HEK293 (cell line): ENCODE data around the gene NFKBIL1.

Source experiments
- CTCF ChIA-PET: fragments of 350-600 bp; formaldehyde crosslinking; extraction: SDS; loops from one replicate; lab custom pipeline; 2021; ENCODE audit warnings: antibody characterized with exemption; lab: Yijun Ruan, JAX
- POLR2A ChIA-PET: fragments of 300-600 bp; formaldehyde crosslinking; extraction: SDS; loops from one replicate; lab custom pipeline; 2020; ENCODE audit warnings: antibody characterized with exemption, inconsistent platforms; lab: Yijun Ruan, JAX
- H3K27ac ChIP-seq: fragments of 200-500 bp; sonication (Bioruptor generic); 2 replicates; pipeline ENCODE4 v1.5.1; 2014; ENCODE audit warnings: low read depth, low read length, control low read depth, inconsistent platforms; ENCODE audit errors: extremely low read depth
- H3K36me3 ChIP-seq, 2 experiments: fragments of 200-500 bp in 1 of 2; sonication (Bioruptor generic) in 1 of 2; 1 replicate in 1 of 2; 2 replicates in 1 of 2; pipeline ENCODE4 v1.5.1; 2014 to 2017; ENCODE audit warnings: inconsistent platforms in 2 of 2, low read length in 2 of 2; ENCODE audit not compliant: control insufficient read depth in 2 of 2, insufficient read depth in 1 of 2
- H3K4me1 ChIP-seq: fragments of 200-500 bp; sonication (Bioruptor generic); 2 replicates; pipeline ENCODE4 v1.5.1; 2014; ENCODE audit warnings: mild to moderate bottlenecking, low read length, inconsistent platforms; ENCODE audit not compliant: control insufficient read depth, insufficient read depth
- H3K4me3 ChIP-seq: 2 replicates; pipeline ENCODE4 v1.5.1; 2011; ENCODE audit warnings: low read depth, mild to moderate bottlenecking, control low read depth, low read length, moderate library complexity
- H3K9me3 ChIP-seq: fragments of 200-500 bp; sonication (Bioruptor generic); 2 replicates; pipeline ENCODE4 v1.5.1; 2014; ENCODE audit warnings: low read depth, low read length, inconsistent platforms; ENCODE audit not compliant: control insufficient read depth, insufficient read depth
- BCL11A ChIP-seq: fragments of 450-650 bp; formaldehyde crosslinking; IDR thresholded peaks from 2 replicates; pipeline ENCODE4 v1.5.1; 2016; ENCODE audit warnings: low read depth, missing biosample characterization, missing genetic modification characterization
- FEZF1 ChIP-seq: fragments of 450-650 bp; formaldehyde crosslinking; IDR thresholded peaks from 2 replicates; pipeline ENCODE4 v1.5.1; 2016; ENCODE audit warnings: missing biosample characterization, missing genetic modification characterization
- GLI2 ChIP-seq: fragments of 450-650 bp; formaldehyde crosslinking; IDR thresholded peaks from 2 replicates; pipeline ENCODE4; 2017; ENCODE audit warnings: missing biosample characterization, missing genetic modification characterization, low read depth, borderline replicate concordance
- GLIS2 ChIP-seq: fragments of 450-650 bp; formaldehyde crosslinking; IDR thresholded peaks from 2 replicates; pipeline ENCODE4 v1.5.1; 2016; ENCODE audit warnings: missing biosample characterization, missing genetic modification characterization
- IKZF3 ChIP-seq: fragments of 450-650 bp; IDR thresholded peaks from 2 replicates; pipeline ENCODE4 v1.5.0; 2018; ENCODE audit warnings: missing biosample characterization, mild to moderate bottlenecking, missing genetic modification characterization, moderate library complexity
- KLF1 ChIP-seq: fragments of 450-650 bp; formaldehyde crosslinking; IDR thresholded peaks from 2 replicates; pipeline ENCODE4 v1.5.1; 2016; ENCODE audit warnings: missing biosample characterization, missing genetic modification characterization
- KLF10 ChIP-seq: fragments of 450-650 bp; IDR thresholded peaks from 2 replicates; pipeline ENCODE4 v1.5.1; 2018; ENCODE audit warnings: missing biosample characterization, mild to moderate bottlenecking, missing genetic modification characterization
- MYNN ChIP-seq: fragments of 450-650 bp; formaldehyde crosslinking; IDR thresholded peaks from 2 replicates; pipeline ENCODE4 v1.5.1; 2016; ENCODE audit warnings: missing biosample characterization, missing genetic modification characterization, borderline replicate concordance
- PRDM1 ChIP-seq: fragments of 450-650 bp; formaldehyde crosslinking; IDR thresholded peaks from 2 replicates; pipeline ENCODE4; 2016; ENCODE audit warnings: missing biosample characterization, missing genetic modification characterization
- PRDM6 ChIP-seq: fragments of 450-650 bp; formaldehyde crosslinking; IDR thresholded peaks from 2 replicates; pipeline ENCODE4 v1.5.1; 2017; ENCODE audit warnings: missing biosample characterization, missing genetic modification characterization
- SETDB1 ChIP-seq: IDR thresholded peaks from one replicate; pipeline ENCODE4 v1.6.1; 2017; ENCODE audit warnings: mild to moderate bottlenecking, low read length, moderate library complexity, mixed read lengths; ENCODE audit not compliant: insufficient read length
- SP7 ChIP-seq: fragments of 450-650 bp; formaldehyde crosslinking; IDR thresholded peaks from 2 replicates; pipeline ENCODE4 v1.5.1; 2016; ENCODE audit warnings: missing biosample characterization, missing genetic modification characterization
- YY1 ChIP-seq: fragments of 450-650 bp; formaldehyde crosslinking; IDR thresholded peaks from 2 replicates; pipeline ENCODE4 v1.5.1; 2018; ENCODE audit warnings: missing biosample characterization, missing genetic modification characterization
- YY2 ChIP-seq: fragments of 450-650 bp; formaldehyde crosslinking; IDR thresholded peaks from 2 replicates; pipeline ENCODE4 v1.5.1; 2016; ENCODE audit warnings: missing biosample characterization, missing genetic modification characterization
- ZBTB20 ChIP-seq: fragments of 450-650 bp; formaldehyde crosslinking; IDR thresholded peaks from 2 replicates; pipeline ENCODE4 v1.5.1; 2016; ENCODE audit warnings: missing biosample characterization, missing genetic modification characterization
- ZBTB7A ChIP-seq: fragments of 450-650 bp; formaldehyde crosslinking; IDR thresholded peaks from 2 replicates; pipeline ENCODE4 v1.5.1; 2016; ENCODE audit warnings: low read depth, missing biosample characterization, missing genetic modification characterization
- ZEB2 ChIP-seq: fragments of 450-650 bp; formaldehyde crosslinking; IDR thresholded peaks from 2 replicates; pipeline ENCODE4 v1.5.1; 2016; ENCODE audit warnings: missing biosample characterization, missing genetic modification characterization
- ZFP3 ChIP-seq: fragments of 450-650 bp; formaldehyde crosslinking; IDR thresholded peaks from 2 replicates; pipeline ENCODE4 v1.5.1; 2016; ENCODE audit warnings: low read depth, missing biosample characterization, missing genetic modification characterization
- ZNF146 ChIP-seq: fragments of 450-650 bp; formaldehyde crosslinking; IDR thresholded peaks from 2 replicates; pipeline ENCODE4 v1.5.1; 2016; ENCODE audit warnings: missing biosample characterization, missing genetic modification characterization
- ZNF169 ChIP-seq: fragments of 450-650 bp; formaldehyde crosslinking; IDR thresholded peaks from 2 replicates; pipeline ENCODE4 v1.5.1; 2016; ENCODE audit warnings: missing biosample characterization, missing genetic modification characterization
- ZNF18 ChIP-seq: fragments of 450-650 bp; formaldehyde crosslinking; IDR thresholded peaks from 2 replicates; pipeline ENCODE4 v1.5.1; 2016; ENCODE audit warnings: missing biosample characterization, missing genetic modification characterization
- ZNF266 ChIP-seq: fragments of 450-650 bp; formaldehyde crosslinking; IDR thresholded peaks from 2 replicates; pipeline ENCODE4 v1.5.1; 2016; ENCODE audit warnings: missing biosample characterization, missing genetic modification characterization, low read depth
- ZNF274 ChIP-seq, 2 experiments: fragments of 200-500 bp in 1 of 2; fragments of 450-650 bp in 1 of 2; sonication (Bioruptor generic) in 1 of 2; formaldehyde crosslinking in 1 of 2; IDR thresholded peaks; 2 replicates each; pipeline versions ENCODE4 v1.5.1 to v1.6.1; 2014 to 2016; ENCODE audit warnings: borderline replicate concordance in 1 of 2, inconsistent platforms in 1 of 2, low read length in 1 of 2, missing biosample characterization in 1 of 2, missing genetic modification characterization in 1 of 2
- ZNF350 ChIP-seq: fragments of 450-650 bp; formaldehyde crosslinking; IDR thresholded peaks from 2 replicates; pipeline ENCODE4 v1.5.0; 2017; ENCODE audit warnings: missing biosample characterization, mild to moderate bottlenecking, missing genetic modification characterization
- ZNF366 ChIP-seq: fragments of 450-650 bp; formaldehyde crosslinking; conservative IDR thresholded peaks from 2 replicates; pipeline ENCODE4 v1.5.1; 2016; ENCODE audit warnings: missing biosample characterization, missing genetic modification characterization
- ZNF473 ChIP-seq: fragments of 450-650 bp; formaldehyde crosslinking; IDR thresholded peaks from 2 replicates; pipeline ENCODE4 v1.5.1; 2017; ENCODE audit warnings: missing biosample characterization, missing genetic modification characterization
- ZNF514 ChIP-seq: fragments of 450-650 bp; formaldehyde crosslinking; IDR thresholded peaks from 2 replicates; pipeline ENCODE4 v1.5.1; 2016; ENCODE audit warnings: missing biosample characterization, missing genetic modification characterization
- ZNF521 ChIP-seq: fragments of 450-650 bp; formaldehyde crosslinking; IDR thresholded peaks from 2 replicates; pipeline ENCODE4 v1.5.1; 2017; ENCODE audit warnings: missing biosample characterization, mild to moderate bottlenecking, missing genetic modification characterization
- ZNF530 ChIP-seq: fragments of 450-650 bp; formaldehyde crosslinking; IDR thresholded peaks from 2 replicates; pipeline ENCODE4 v1.5.1; 2016; ENCODE audit warnings: low read depth, missing biosample characterization, missing genetic modification characterization
- ZNF548 ChIP-seq: fragments of 450-650 bp; formaldehyde crosslinking; IDR thresholded peaks from 2 replicates; pipeline ENCODE4 v1.5.1; 2016; ENCODE audit warnings: missing biosample characterization, missing genetic modification characterization
- ZNF560 ChIP-seq: fragments of 450-650 bp; formaldehyde crosslinking; IDR thresholded peaks from 2 replicates; pipeline ENCODE4 v1.5.1; 2017; ENCODE audit warnings: missing biosample characterization, missing genetic modification characterization, borderline replicate concordance
- ZNF580 ChIP-seq: fragments of 450-650 bp; formaldehyde crosslinking; IDR thresholded peaks from 2 replicates; pipeline ENCODE4 v1.5.1; 2016; ENCODE audit warnings: missing biosample characterization, missing genetic modification characterization
- ZNF610 ChIP-seq: fragments of 450-650 bp; formaldehyde crosslinking; IDR thresholded peaks from 2 replicates; pipeline ENCODE4 v1.5.1; 2016; ENCODE audit warnings: missing biosample characterization, missing genetic modification characterization, borderline replicate concordance
- ZNF645 ChIP-seq: fragments of 450-650 bp; formaldehyde crosslinking; IDR thresholded peaks from 2 replicates; pipeline ENCODE4; 2016; ENCODE audit warnings: missing biosample characterization, missing genetic modification characterization
- ZNF664 ChIP-seq: fragments of 450-650 bp; formaldehyde crosslinking; IDR thresholded peaks from 2 replicates; pipeline ENCODE4 v1.5.1; 2016; ENCODE audit warnings: missing biosample characterization, missing genetic modification characterization
- ZNF707 ChIP-seq: fragments of 450-650 bp; formaldehyde crosslinking; IDR thresholded peaks from 2 replicates; pipeline ENCODE4 v1.5.1; 2016; ENCODE audit warnings: missing biosample characterization, missing genetic modification characterization
- ZNF837 ChIP-seq: fragments of 450-650 bp; formaldehyde crosslinking; IDR thresholded peaks from 2 replicates; pipeline ENCODE4 v1.5.1; 2016; ENCODE audit warnings: missing biosample characterization, missing genetic modification characterization

The NFKBIL1 gene

GRCh38 chr6:31521835-31522234 is 25.6 kb upstream of the NFKBIL1 start (continued):
- no peak for TF ChIP-seq ZNF350
- no peak for TF ChIP-seq ZNF18 (tag by site-specific recombination)
- TF ChIP-seq ZNF610 (tag by site-specific recombination) = no peak
- TF ChIP-seq YY1 = no peak
- TF ChIP-seq ZBTB20 = no peak
- TF ChIP-seq ZNF707 (tag by site-specific recombination) = no peak
- TF ChIP-seq SETDB1 = no peak
- TF ChIP-seq ZNF514 = no peak
- TF ChIP-seq ZBTB7A (tag by site-specific recombination) = no peak
- no peak for TF ChIP-seq ZNF266

GRCh38 chr6:31525553-31525931 is 21.9 kb upstream of the NFKBIL1 start:
- Histone ChIP-seq H3K4me3 (no peak overlapping the region), H3K36me3 (peaks cover 6 to 16% of the 10 kb centered on the region in 2 experiments; a peak in 2 of 3 replicates), H3K4me1 (peaks cover 3% of the 10 kb centered on the region), H3K9me3 (no peaks in the 10 kb centered on the region), H3K27ac (no peak overlapping the region)
- ChIA-PET POLR2A (interaction anchor here (0.6 to 2.2 kb wide), 5 partner anchors 10 to 286 kb away, joined by 3 to 11 read pairs (median 6); partner anchors contain the start of genes DDX39B and MICB), CTCF (interaction anchor here (0.6 to 1.5 kb wide), 2 partner anchors 16 to 22 kb away, joined by 5 to 6 read pairs; partner anchors contain the start of genes DDX39B and NFKBIL1)
- TF ChIP-seq BCL11A (no peak), ZNF837 (no peak), MYNN (no peak), ZNF521 (tag by site-specific recombination) (no peak), GLI2 (tag by site-specific recombination) (peak; percentile 33; the same call in 1 of the 2 replicates), ZNF274 (IDR thresholded peaks at IDR 0.05; ENCODE audit: low read length) (no peak), ZNF274 (tag by site-specific recombination; IDR thresholded peaks at IDR 0.05; ENCODE audit: borderline replicate concordance) (no peak), PRDM1 (tag by site-specific recombination) (no peak), ZNF580 (tag by site-specific recombination) (no peak), SP7 (tag by site-specific recombination) (peak; percentile 99), ZNF169 (tag by site-specific recombination) (no peak), YY2 (no peak), PRDM6 (peak; percentile 68), FEZF1 (tag by site-specific recombination) (no peak), ZFP3 (no peak), ZNF560 (no peak), IKZF3 (tag by site-specific recombination) (no peak), KLF1 (tag by site-specific recombination) (no peak), ZNF664 (tag by site-specific recombination) (no peak), ZNF548 (tag by site-specific recombination) (no peak), KLF10 (tag by site-specific recombination) (no peak; the same call in 1 of the 2 replicates), ZNF645 (no peak), GLIS2 (tag by site-specific recombination) (no peak), ZNF530 (tag by site-specific recombination) (no peak), ZNF473 (no peak), ZBTB20 (no peak), ZNF146 (no peak), ZNF366 (0 out of 2 replicates have a peak, but pooled peaks have one; percentile 25), ZEB2 (tag by site-specific recombination) (peak; percentile 55; the same call in 1 of the 2 replicates)
